NCI-H345 treated with DMSO at 0.1 percent for 48 hours (cell line): ENCODE measurements around the gene RTF1.
"Not testable (repeated sequence)": the region's sequence is repeated elsewhere in the genome, so short reads cannot be mapped to it uniquely, and the experiment has no call there.

Experiments used
- DNase-seq: peaks from one replicate; lab custom pipeline; 2025; ENCODE audit not compliant: unreplicated experiment; lab: John Stamatoyannopoulos, UW

RTF1 gene

DNA sequence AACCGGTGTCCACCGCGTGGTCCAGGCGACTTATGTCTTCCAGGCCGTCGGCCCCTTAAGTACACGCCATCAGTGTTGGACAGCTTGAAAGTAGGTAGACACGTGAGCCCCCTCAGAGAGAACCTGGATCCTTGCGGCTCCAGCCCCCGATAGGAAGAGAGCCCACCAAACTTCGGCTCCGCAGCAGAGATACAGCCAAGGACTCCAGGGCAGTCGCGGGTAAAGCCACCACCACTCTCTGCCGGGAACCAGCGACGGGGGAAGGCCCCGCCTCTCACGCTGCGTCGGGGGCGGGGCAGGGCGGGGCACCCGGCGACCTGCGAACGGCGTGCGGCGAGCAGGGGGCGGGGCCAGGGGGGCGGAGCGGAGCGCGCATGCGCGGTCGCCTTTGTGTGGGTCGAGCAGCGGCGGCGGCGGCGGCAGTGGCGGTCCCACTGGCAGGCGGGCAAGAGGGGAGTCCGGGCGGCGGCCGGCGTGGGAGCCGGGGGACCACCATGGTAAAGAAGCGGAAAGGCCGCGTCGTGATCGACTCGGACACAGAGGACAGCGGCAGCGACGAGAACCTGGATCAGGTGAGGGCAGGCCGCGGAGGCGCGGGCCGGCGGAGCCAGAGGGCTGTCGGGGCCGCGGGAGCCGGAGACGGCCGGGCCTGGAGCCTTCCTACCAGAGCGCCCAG, at the start of gene RTF1:
Gene RTF1 (plus strand): TSS at position 354 of the 676 bp plus-strand sequence. CDS start 21 bp downstream, at position 375.
- peak; percentile 66 for DNase-seq

DNA sequence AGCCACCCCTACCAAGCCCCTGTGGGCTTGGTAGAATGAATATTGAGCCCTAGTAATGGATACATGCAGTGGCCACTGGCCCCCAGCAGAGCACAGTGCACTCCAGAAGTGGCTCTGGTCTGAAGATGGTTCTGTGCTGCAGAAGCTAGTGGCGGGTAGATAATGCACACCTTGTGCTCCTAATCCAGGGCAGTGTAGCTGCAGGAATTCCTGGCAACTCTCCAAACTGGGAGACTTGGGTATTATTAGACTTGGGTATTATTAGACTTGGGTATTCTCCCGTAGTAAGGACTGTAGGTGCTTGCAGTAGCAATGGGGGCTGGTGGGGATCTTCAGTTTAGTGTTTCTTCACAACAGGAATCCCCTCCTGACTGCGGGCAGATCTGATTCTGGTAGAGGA, 49.5 kb upstream of the RTF1 start:
- no peak for DNase-seq

GRCh38 chr15:41377978-41378377, 38.9 kb upstream of the RTF1 start:
- DNase-seq, result no peak

- DNase-seq, result not testable (repeated sequence)
Observed at GRCh38 chr15:41383974-41384749, 32.7 kb upstream of the RTF1 start.

DNA sequence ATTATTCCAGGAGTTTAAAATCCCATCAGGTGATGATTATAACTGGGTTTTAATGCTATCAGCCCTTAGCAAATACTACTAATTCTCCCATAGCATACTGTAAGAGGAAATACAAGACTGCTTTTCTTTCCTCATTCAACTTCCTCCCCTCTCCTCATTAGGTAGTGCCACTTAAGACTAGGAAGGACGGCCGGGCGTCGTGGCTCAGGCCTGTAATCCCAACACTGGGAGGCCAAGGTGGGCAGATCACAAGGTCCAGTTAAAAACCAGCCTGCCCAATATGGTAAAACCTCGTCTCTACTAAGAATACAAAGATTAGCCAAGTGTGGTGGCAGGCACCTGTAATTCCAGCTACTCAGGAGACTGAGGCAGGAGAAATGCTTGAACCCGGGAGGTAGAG, 29.2 kb upstream of the RTF1 start:
- DNase-seq, result no peak

- DNase-seq, result no peak
Observed at GRCh38 chr15:41392659-41393058, 24.2 kb upstream of the RTF1 start.

GRCh38 chr15:41394924-41395323, 22.0 kb upstream of the RTF1 start:
- no peak for DNase-seq

DNA sequence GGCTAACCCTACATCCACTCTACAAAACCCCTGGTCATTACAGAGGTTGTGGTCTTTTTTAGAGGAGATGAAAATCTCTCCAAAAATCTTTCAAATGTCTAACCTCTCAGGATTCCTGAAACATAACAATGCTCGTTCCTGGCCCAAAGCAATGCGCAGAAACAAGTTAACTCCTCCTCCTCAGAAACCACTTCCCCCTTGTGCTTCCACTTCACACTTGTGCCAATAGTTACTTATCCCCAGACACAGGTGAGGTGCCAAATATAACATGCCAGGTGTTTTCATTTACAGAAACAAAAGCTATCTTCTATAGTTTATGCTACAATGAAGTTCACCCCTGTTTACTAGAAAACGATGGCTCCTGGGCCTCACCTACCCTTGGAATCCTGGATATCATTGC, 20.8 kb upstream of the RTF1 start:
- DNase-seq, result no peak

DNA sequence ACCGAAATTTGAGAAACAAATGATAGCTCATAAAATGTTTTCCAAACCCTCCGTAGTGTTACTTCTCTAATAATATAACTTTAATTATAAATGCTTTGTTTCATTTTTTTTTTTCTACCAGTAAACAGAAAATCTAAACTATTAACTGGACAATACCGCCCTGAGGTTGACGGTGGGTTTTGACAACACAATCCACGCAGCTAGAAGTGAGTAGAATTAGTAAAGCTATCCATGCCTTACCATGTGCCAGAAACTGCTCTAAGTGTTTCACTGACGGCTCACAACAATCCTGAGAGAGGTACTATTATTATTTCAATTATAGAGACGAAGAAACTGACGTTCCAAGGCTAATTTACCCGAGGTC, 15.0 kb upstream of the RTF1 start:
- peak; percentile 43 for DNase-seq

DNA sequence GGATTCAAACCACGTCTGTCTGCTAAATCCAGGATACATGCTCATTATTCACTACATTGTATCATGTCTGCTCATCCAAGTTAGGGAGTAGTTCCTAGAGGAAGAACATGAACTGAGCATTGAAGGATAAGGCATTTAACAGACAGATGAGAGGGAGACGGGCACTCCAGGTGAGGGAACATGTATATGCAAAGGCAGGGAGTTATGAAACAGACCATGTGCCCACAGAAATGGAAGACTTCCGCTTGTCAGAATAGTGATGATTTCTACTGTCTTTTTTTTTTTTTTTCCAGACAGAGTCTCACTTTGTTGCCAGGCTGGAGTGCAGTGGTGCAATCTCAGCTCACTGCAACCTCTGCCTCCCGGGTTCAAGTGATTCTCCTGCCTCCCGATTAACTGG, 9.6 kb upstream of the RTF1 start:
- no peak for DNase-seq

DNA sequence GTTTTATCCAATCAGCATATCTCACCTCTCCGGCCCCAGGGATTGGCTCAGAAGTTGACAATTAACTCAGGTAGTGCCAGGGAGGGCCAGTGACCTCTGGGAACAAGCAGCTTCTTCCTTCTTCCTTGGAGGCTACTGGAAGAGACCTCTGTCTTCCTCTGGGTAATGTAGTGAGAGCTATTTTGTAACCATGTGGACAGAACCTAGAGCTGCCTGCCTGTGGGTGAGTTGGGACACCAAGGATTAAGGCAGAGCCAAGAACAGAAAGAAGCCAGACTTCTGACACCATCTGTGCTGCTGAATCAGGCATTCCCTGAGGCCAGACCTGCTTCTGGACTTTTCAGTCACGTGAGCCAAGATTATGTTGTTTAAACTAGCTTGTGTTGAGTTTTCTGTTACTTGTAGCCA, 8.7 kb upstream of the RTF1 start:
- no peak for DNase-seq

DNA sequence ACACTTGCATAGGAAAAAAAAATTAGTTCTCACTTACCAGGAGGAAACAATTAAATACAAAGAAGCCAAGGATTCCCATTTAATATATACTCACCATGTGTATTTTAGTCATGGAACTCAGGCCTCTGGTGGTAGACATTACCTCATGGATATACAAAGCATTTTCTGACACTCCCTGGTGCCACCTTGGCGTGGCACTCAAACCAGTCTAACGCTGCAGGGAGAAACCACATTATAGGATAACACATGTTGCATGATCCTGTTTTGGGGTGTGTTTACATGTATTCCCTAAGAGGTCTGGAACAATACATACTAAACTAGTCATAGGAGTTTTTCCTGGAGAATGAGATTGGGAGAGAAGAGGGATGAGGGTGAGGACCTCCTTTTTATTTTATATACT, 5.9 kb upstream of the RTF1 start:
- no peak for DNase-seq

- no peak for DNase-seq
Observed at GRCh38 chr15:41411441-41411840, 5.5 kb upstream of the RTF1 start.

- DNase-seq, result no peak
Observed at GRCh38 chr15:41416128-41416741, 660 bp upstream of the RTF1 start.

DNA sequence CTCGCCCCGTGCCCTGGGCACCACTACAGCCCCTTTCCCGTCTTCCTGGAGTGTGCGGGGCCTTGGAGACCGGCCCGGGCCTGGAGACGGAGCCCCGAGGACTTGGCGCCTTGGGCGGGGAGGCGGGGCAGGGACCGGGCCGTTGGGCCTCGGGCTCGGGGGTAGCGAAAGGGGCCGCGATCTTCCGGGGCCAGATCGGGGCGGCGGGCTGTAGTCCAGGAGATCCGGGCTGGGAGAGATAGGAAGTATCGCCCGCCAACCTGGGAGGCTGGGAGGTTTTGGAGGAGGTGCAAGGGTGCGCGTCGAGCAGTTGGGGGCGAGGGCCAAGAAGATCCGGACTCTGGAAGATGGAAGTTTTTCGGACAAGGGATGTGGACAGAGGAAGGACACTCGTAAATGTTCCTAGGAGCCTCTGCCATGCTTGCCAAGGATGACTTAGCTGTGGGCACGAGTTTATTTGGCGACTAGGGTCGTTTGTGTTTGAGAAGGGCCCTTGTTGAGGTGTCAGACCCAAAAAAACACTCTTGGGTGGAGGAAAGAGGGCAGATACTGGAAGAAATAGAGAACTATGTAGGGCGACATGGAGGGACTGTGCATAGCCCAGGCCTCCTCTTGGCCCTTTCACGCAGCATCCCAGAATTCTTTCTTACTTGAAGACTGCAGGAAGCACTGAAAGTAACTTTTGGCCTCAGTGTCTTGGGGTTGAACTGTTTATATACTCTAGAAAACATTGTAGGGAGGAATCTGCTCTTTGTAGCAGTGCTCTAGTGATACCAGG, 712 bp downstream of the RTF1 start:
- DNase-seq, result no peak

DNA sequence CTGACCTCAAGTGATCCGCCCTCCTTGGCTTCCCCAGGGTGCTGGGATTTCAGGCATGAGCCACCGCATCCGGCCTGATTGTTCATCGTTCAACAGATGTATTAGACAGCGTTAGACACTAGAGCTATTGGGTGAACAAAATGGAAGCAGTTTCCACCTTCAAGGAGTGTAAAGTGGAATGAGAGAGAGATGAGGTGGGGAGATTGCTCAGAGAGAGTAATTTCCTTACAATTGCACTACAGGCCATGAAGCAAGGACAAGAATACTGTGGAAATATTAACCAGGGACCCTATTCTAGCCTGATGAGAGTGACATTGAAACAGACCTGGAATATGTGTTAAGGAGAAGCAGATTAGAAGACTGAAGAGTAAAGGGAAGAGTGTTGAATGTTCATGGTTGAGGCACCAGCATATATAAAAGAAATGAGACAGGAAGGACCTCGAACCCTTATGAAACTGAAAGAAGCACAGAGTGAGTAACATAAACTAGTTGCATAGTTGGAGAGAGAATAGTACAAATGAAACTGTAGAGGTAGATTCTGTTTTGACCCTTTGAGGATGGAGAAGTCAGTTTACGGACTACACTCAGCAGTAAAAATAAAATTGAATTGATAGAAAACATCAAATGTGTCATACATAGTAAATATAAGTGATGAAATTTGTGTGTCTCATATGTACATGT, 7.2 kb downstream of the RTF1 start:
- DNase-seq, result no peak

DNA sequence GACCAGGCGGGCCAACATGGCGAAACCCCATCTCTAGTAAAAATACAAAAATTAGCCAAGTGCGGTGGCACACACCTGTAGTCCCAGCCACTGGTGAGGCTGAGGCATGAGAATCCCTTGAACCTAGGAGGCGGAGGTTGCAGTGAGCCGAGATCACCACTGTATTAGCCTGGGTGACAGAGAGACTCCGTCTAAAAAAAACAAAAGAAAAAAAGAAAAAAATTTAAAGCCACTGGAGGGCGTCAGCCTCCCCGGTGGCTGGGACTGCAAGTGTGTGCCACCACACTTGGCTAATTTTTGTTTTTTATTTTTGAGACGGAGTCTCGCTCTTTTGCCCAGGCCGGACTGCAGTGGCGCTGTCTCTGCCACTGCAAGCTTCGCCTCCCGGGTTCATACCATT, 7.9 kb downstream of the RTF1 start:
- DNase-seq, result no peak

- not testable (repeated sequence) for DNase-seq
Observed at GRCh38 chr15:41425907-41426306, 9.0 kb downstream of the RTF1 start.

GRCh38 chr15:41429003-41429890, 12.4 kb downstream of the RTF1 start:
- DNase-seq, result no peak
